RPMI7951 (cell line): ENCODE data around the gene STAT2. TPM values are rescaled to one million over a fixed set of nuclear protein-coding genes. Genes with fewer than 3 reads are reported as not detected.

ENCODE experiments used
- DNase-seq: peaks from one replicate; pipeline ENCODE4 v3.0.0-alpha.2; 2012; ENCODE audit warnings: low read depth
- total RNA-seq: library from RNA; depleted of rRNA; stranded (reverse); fragments of >200 nt; shearing (Covaris generic); gene quantifications from 2 replicates; pipeline ENCODE4 v1.2.3, GENCODE V29; 2014; rRNA removed

Gene STAT2
- total RNA-seq, 1 experiment from 2014 or later = 56.0 TPM

GRCh38 chr12:56293795-56294194 is 66.1 kb downstream of the STAT2 start:
- DNase-seq = no peak

Other genes starting within 250 kb of the STAT2 start
- gene RPL41, start 243.5 kb downstream of the STAT2 start, total RNA-seq = 2,792 and 3,380 TPM in 2 replicates
- 3.1 and 3.3 TPM in 2 replicates for gene ZC3H10, start 241.8 kb downstream of the STAT2 start, total RNA-seq
- 179 and 193 TPM in 2 replicates for gene ESYT1, start 231.8 kb downstream of the STAT2 start, total RNA-seq
- 62.7 and 64.5 TPM in 2 replicates for gene MYL6B, start 207.5 kb downstream of the STAT2 start, total RNA-seq
- gene MYL6, start 201.7 kb downstream of the STAT2 start, total RNA-seq = 3,182 and 3,310 TPM in 2 replicates
- gene SMARCC2, start 170.6 kb downstream of the STAT2 start, total RNA-seq = 29.8 and 35.7 TPM in 2 replicates
- gene RNF41, start 138.2 kb downstream of the STAT2 start, total RNA-seq = 31.4 and 37.7 TPM in 2 replicates
- 68.1 and 72.1 TPM in 2 replicates for gene NABP2, start 135.8 kb downstream of the STAT2 start, total RNA-seq
- 0.36 TPM in 1 of 2 replicates, not detected in the other for gene SLC39A5, start 130.1 kb downstream of the STAT2 start, total RNA-seq
- 8.7 and 10.6 TPM in 2 replicates for gene ANKRD52, start 101.7 kb downstream of the STAT2 start, total RNA-seq
- 7.6 and 10.1 TPM in 2 replicates for gene COQ10A, start 93.2 kb downstream of the STAT2 start, total RNA-seq
- 89.0 and 110 TPM in 2 replicates for gene CS, start 59.8 kb downstream of the STAT2 start, total RNA-seq
- gene CNPY2, start 44.1 kb downstream of the STAT2 start, total RNA-seq = 102 and 114 TPM in 2 replicates
- 23.7 and 24.0 TPM in 2 replicates for gene PAN2, start 26.1 kb downstream of the STAT2 start, total RNA-seq
- 0.36 and 1.3 TPM in 2 replicates for gene IL23A, start 21.2 kb downstream of the STAT2 start, total RNA-seq
- gene APOF, start 2.8 kb upstream of the STAT2 start, total RNA-seq = not detected in 2 replicates
- gene TIMELESS, start 89.3 kb upstream of the STAT2 start, total RNA-seq = 7.6 and 8.1 TPM in 2 replicates
- 0.24 and 0.29 TPM in 2 replicates for gene MIP, start 94.5 kb upstream of the STAT2 start, total RNA-seq
- gene SPRYD4, start 108.5 kb upstream of the STAT2 start, total RNA-seq = 2.2 and 2.5 TPM in 2 replicates
- gene GLS2, start 128.1 kb upstream of the STAT2 start, total RNA-seq = 0.20 TPM in 1 of 2 replicates, not detected in the other
- 6.7 and 7.1 TPM in 2 replicates for gene RBMS2, start 161.7 kb upstream of the STAT2 start, total RNA-seq